HCT116 (cell line): ENCODE data around the gene EHD3. TPM values are rescaled to one million over a fixed set of nuclear protein-coding genes. Genes with fewer than 3 reads are reported as not detected.

Experiments used
- ATAC-seq: fragments of 200-7000 bp; cut with Tn5 transposase; 2 replicates; pipeline ENCODE4 v1.9.1; 2020; ENCODE audit warnings: mild to moderate bottlenecking, moderate library complexity
- BruUV-seq: library from RNA; stranded (reverse); fragments of 400-500 nt; replicated peaks from 2 replicates; lab custom pipeline; 2021; lab: Mats Ljungman, UMichigan
- CTCF ChIA-PET: fragments of 300-600 bp; sonication (Branson Sonifier 250); formaldehyde crosslinking; loops from one replicate; lab custom pipeline; 2021; ENCODE audit warnings: antibody characterized with exemption; lab: Charles Lee
- POLR2A ChIA-PET: fragments of 300-600, 350-600 bp; sonication (Branson Sonifier 250); formaldehyde crosslinking; loops from one replicate; lab custom pipeline; 2021; ENCODE audit warnings: antibody characterized with exemption; lab: Charles Lee
- RAD21 ChIA-PET, 2 experiments: fragments of 300-600 bp; sonication (Branson Sonifier 250); formaldehyde crosslinking; loops; one replicate each; lab custom pipeline; 2023; ENCODE audit warnings: low total read pairs in 2 of 2; ENCODE audit not compliant: uncharacterized antibody in 2 of 2, unreplicated experiment in 2 of 2, low non-redundant PET in 1 of 2; lab: Charles Lee
- DNase-seq: peaks from one replicate; pipeline ENCODE4 v3.0.0-alpha.2; 2010; ENCODE audit warnings: low read depth, low spot score
- H2AFZ ChIP-seq: fragments of 200-600 bp; shearing (Covaris generic), sonication (generic); 2 replicates; pipeline ENCODE4 v1.6.1; 2017; ENCODE audit warnings: low read depth, mixed run types, mixed read lengths, antibody characterized with exemption, low read length; ENCODE audit not compliant: poor library complexity, severe bottlenecking
- H3K27ac ChIP-seq: 2 replicates; pipeline ENCODE4 v1.5.1; 2012; ENCODE audit warnings: low read depth, low read length
- H3K27me3 ChIP-seq: fragments of 200-600 bp; sonication (generic); 2 replicates; pipeline ENCODE4 v1.6.1; 2016; ENCODE audit warnings: mixed run types, low read length, mixed read lengths; ENCODE audit not compliant: insufficient read depth
- H3K36me3 ChIP-seq, 2 experiments: fragments of 200-500 bp in 1 of 2; fragments of 200-600 bp in 1 of 2; sonication (Bioruptor generic) in 1 of 2; sonication (generic) in 1 of 2; 2 replicates each; pipeline versions ENCODE4 v1.5.1 to v1.6.1; 2014 to 2016; ENCODE audit warnings: low read length in 2 of 2, inconsistent platforms in 1 of 2, mixed read lengths in 1 of 2, mixed run types in 1 of 2; ENCODE audit not compliant: insufficient read depth in 2 of 2, control insufficient read depth in 1 of 2
- H3K4me1 ChIP-seq, 2 experiments: fragments of 200-600 bp in 1 of 2; sonication (generic) in 1 of 2; 2 replicates each; pipeline versions ENCODE4 v1.5.1 to v1.6.1; 2012 to 2017; ENCODE audit warnings: low read length in 2 of 2, inconsistent platforms in 1 of 2, mild to moderate bottlenecking in 1 of 2, mixed read lengths in 1 of 2, mixed run types in 1 of 2, moderate library complexity in 1 of 2; ENCODE audit not compliant: insufficient read depth in 2 of 2, control insufficient read depth in 1 of 2
- H3K4me2 ChIP-seq: fragments of 200-600 bp; sonication (generic); 2 replicates; pipeline ENCODE4 v1.6.1; 2017; ENCODE audit warnings: mixed run types, low read length, mixed read lengths
- H3K4me3 ChIP-seq, 2 experiments: fragments of 200-600 bp in 1 of 2; sonication (generic) in 1 of 2; replicated peaks in 1 of 2; 2 replicates each; pipeline ENCODE4 v1.5.1; 2011 to 2016; ENCODE audit warnings: low read length in 2 of 2, control low read depth in 1 of 2, low read depth in 1 of 2, mild to moderate bottlenecking in 1 of 2, mixed read lengths in 1 of 2, mixed run types in 1 of 2
- H3K79me2 ChIP-seq: fragments of 200-600 bp; sonication (generic); 2 replicates; pipeline ENCODE4 v1.6.1; 2017; ENCODE audit warnings: mild to moderate bottlenecking, mixed run types, low read length, moderate library complexity, mixed read lengths; ENCODE audit not compliant: insufficient read depth
- H3K9ac ChIP-seq: fragments of 200-600 bp; sonication (generic); 2 replicates; pipeline ENCODE4 v1.6.1; 2016; ENCODE audit warnings: low read length, mixed read lengths
- H3K9me2 ChIP-seq: fragments of 200-600 bp; sonication (generic), shearing (Covaris generic); 2 replicates; pipeline ENCODE4 v1.6.1; 2017; ENCODE audit warnings: mixed run types, mild to moderate bottlenecking, moderate library complexity; ENCODE audit not compliant: insufficient read depth
- H3K9me3 ChIP-seq, 2 experiments: fragments of 200-500 bp in 1 of 2; fragments of 200-600 bp in 1 of 2; sonication (Bioruptor generic) in 1 of 2; sonication (generic) in 1 of 2; 2 replicates each; pipeline ENCODE4 v1.6.1; 2014 to 2017; ENCODE audit warnings: low read length in 2 of 2, mixed read lengths in 2 of 2, inconsistent platforms in 1 of 2, low read depth in 1 of 2, mild to moderate bottlenecking in 1 of 2, mixed run types in 1 of 2, moderate library complexity in 1 of 2; ENCODE audit not compliant: control insufficient read depth in 1 of 2, insufficient read depth in 1 of 2
- H4K20me1 ChIP-seq: fragments of 200-600 bp; sonication (generic), shearing (Covaris generic); 2 replicates; pipeline ENCODE4 v1.6.1; 2017; ENCODE audit warnings: mixed run types, mild to moderate bottlenecking, moderate library complexity; ENCODE audit not compliant: insufficient read depth
- ATF3 ChIP-seq: IDR thresholded peaks from 2 replicates; pipeline ENCODE4 v1.6.1; 2012
- CBX3 ChIP-seq: IDR thresholded peaks from 2 replicates; pipeline ENCODE4 v1.6.1; 2012; ENCODE audit warnings: low read depth
- CTCF ChIP-seq, 3 experiments: fragments of 200-600 bp in 1 of 3; sonication (generic) in 1 of 3; IDR thresholded peaks in 2 of 3; conservative IDR thresholded peaks in 1 of 3; 2 replicates each; pipeline ENCODE4 v1.5.1; 2012 to 2017; ENCODE audit warnings: low read depth in 2 of 3, low read length in 2 of 3, antibody characterized with exemption in 1 of 3, borderline replicate concordance in 1 of 3, control low read depth in 1 of 3, mild to moderate bottlenecking in 1 of 3, mixed read lengths in 1 of 3, mixed run types in 1 of 3, moderate library complexity in 1 of 3; ENCODE audit not compliant: insufficient read depth in 1 of 3
- EGR1 ChIP-seq: IDR thresholded peaks from 2 replicates; pipeline ENCODE4 v1.6.1; 2012; ENCODE audit warnings: low read depth
- EZH2phosphoT487 ChIP-seq: fragments of 200-600 bp; IDR thresholded peaks from 2 replicates; pipeline ENCODE4 v1.6.1; 2018; ENCODE audit warnings: antibody characterized with exemption, borderline replicate concordance
- FOSL1 ChIP-seq: IDR thresholded peaks from 2 replicates; pipeline ENCODE4 v1.6.1; 2012; ENCODE audit warnings: low read depth
- JUND ChIP-seq: IDR thresholded peaks from 2 replicates; pipeline ENCODE4 v1.6.1; 2012
- POLR2A ChIP-seq: IDR thresholded peaks from 2 replicates; pipeline ENCODE4 v1.7.0; 2011; ENCODE audit warnings: borderline replicate concordance; ENCODE audit not compliant: insufficient read depth, insufficient read length; ENCODE audit errors: extremely low read depth
- POLR2AphosphoS5 ChIP-seq: IDR thresholded peaks from 2 replicates; pipeline ENCODE4 v1.6.1; 2011; ENCODE audit warnings: mild to moderate bottlenecking, low read depth, low read length, moderate library complexity
- RAD21 ChIP-seq: IDR thresholded peaks from 2 replicates; pipeline ENCODE4 v1.6.1; 2012; ENCODE audit warnings: low read depth, mild to moderate bottlenecking
- SIN3A ChIP-seq: IDR thresholded peaks from 2 replicates; pipeline ENCODE4 v1.6.1; 2012; ENCODE audit warnings: low read depth
- SRF ChIP-seq: IDR thresholded peaks from 2 replicates; pipeline ENCODE4 v1.6.1; 2012; ENCODE audit warnings: low read depth
- TCF7L2 ChIP-seq: IDR thresholded peaks from 2 replicates; pipeline ENCODE4 v1.7.0; 2011; ENCODE audit warnings: borderline replicate concordance, inconsistent platforms; ENCODE audit not compliant: insufficient read depth, insufficient read length; ENCODE audit errors: extremely low read depth
- YY1 ChIP-seq: IDR thresholded peaks from 2 replicates; pipeline ENCODE4 v1.6.1; 2011; ENCODE audit warnings: low read length, low read depth, moderate library complexity, mild to moderate bottlenecking; ENCODE audit not compliant: insufficient replicate concordance; ENCODE audit errors: extremely low read depth
- ZFX ChIP-seq: fragments of 450-650 bp; IDR thresholded peaks from 2 replicates; pipeline ENCODE4 v1.6.1; 2017
- intact Hi-C: fragments of 100-400 bp; cut with micrococcal nuclease; formaldehyde crosslinking; loops from 2 replicates; pipeline ENCODE4 v1.10.0; 2022
- total RNA-seq: library from RNA; stranded (reverse); gene quantifications from one replicate; pipeline ENCODE4 v1.2.1, GENCODE V29; 2021; ENCODE audit not compliant: unreplicated experiment
- TF ChIP-seq, protein P1 (sequence below): IDR thresholded peaks from 2 replicates; pipeline ENCODE4 v1.6.1; 2012

Gene EHD3
- total RNA-seq, 1 experiment from 2014 or later, result not detected

- Histone ChIP-seq H3K4me2 (no peak overlapping the region), H3K9me3 (no peaks in the 10 kb centered on the region), H3K79me2 (no peaks in the 10 kb centered on the region), H4K20me1 (no peaks in the 10 kb centered on the region), H3K36me3 (no peaks in the 10 kb centered on the region), H3K4me3 (no peak overlapping the region), H3K9me2 (no peaks in the 10 kb centered on the region), H2AFZ (no peak overlapping the region), H3K4me1 (no peaks in the 10 kb centered on the region), H3K9ac (no peak overlapping the region), H3K27ac (no peak overlapping the region), H3K27me3 (peaks cover 11% of the 10 kb centered on the region; the same call in 1 of the 2 replicates)
- ChIA-PET RAD21 (no interaction called here), POLR2A (no interaction called here), CTCF (no interaction called here)
- ATAC-seq (no peak), DNase-seq (no peak)
- TF ChIP-seq RAD21, result no peak
- no peak for TF ChIP-seq FOSL1
- TF ChIP-seq CTCF (IDR thresholded peaks at IDR 0.05 in 2 of 3, conservative IDR thresholded peaks at IDR 0.05 in 1 of 3; ENCODE audit: borderline replicate concordance in 1 of 3, insufficient read depth in 1 of 3, low read depth in 2 of 3, low read length in 2 of 3), result no peak
- intact Hi-C loops, result no loop called here
- no TSS peak for BruUV-seq
Measured at GRCh38 chr2:31235504-31235902, 1.6 kb downstream of the EHD3 start.

- no peak overlapping the region for H2AFZ ChIP-seq
- H3K4me3 ChIP-seq, result no peak overlapping the region
- H3K9ac ChIP-seq, result no peak overlapping the region
- H3K36me3 ChIP-seq, result no peaks in the 10 kb centered on the region
- peaks cover 7% of the 10 kb centered on the region; the same call in 1 of the 2 replicates for H3K27me3 ChIP-seq
- ChIA-PET RAD21 (no interaction called here), CTCF (no interaction called here), POLR2A (no interaction called here)
- H3K27ac ChIP-seq, result no peak overlapping the region
- H3K9me2 ChIP-seq, result no peaks in the 10 kb centered on the region
- no peak for DNase-seq
- no peaks in the 10 kb centered on the region for H3K9me3 ChIP-seq
- intact Hi-C loops, result no loop called here
- no peak for ATAC-seq
- no peaks in the 10 kb centered on the region for H4K20me1 ChIP-seq
- no peak overlapping the region for H3K4me2 ChIP-seq
- H3K4me1 ChIP-seq, result no peaks in the 10 kb centered on the region
- no peaks in the 10 kb centered on the region for H3K79me2 ChIP-seq
- BruUV-seq, result no TSS peak
- TF ChIP-seq POLR2AphosphoS5, result no peak
- TF ChIP-seq ZFX, result no peak
- no peak for TF ChIP-seq SRF
- TF ChIP-seq, protein P1, sequence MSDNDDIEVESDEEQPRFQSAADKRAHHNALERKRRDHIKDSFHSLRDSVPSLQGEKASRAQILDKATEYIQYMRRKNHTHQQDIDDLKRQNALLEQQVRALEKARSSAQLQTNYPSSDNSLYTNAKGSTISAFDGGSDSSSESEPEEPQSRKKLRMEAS, result no peak
- TF ChIP-seq EZH2phosphoT487, result no peak
- TF ChIP-seq YY1, result no peak
- no peak for TF ChIP-seq JUND
- TF ChIP-seq EGR1, result no peak
- no peak for TF ChIP-seq CTCF (IDR thresholded peaks at IDR 0.05 in 2 of 3, conservative IDR thresholded peaks at IDR 0.05 in 1 of 3; ENCODE audit: borderline replicate concordance in 1 of 3, insufficient read depth in 1 of 3, low read depth in 2 of 3, low read length in 2 of 3)
- no peak for TF ChIP-seq TCF7L2
- TF ChIP-seq FOSL1, result no peak
- no peak for TF ChIP-seq SIN3A
- no peak for TF ChIP-seq CBX3
- TF ChIP-seq ATF3, result no peak
- TF ChIP-seq POLR2A, result no peak
Measured at GRCh38 chr2:31236433-31237205, 2.7 kb downstream of the EHD3 start.
